ENCODE data around the gene MOB4.
"Not testable (repeated sequence)": the region's sequence is repeated elsewhere in the genome, so short reads cannot be mapped to it uniquely, and the experiment has no call there.

The MOB4 gene

DNA sequence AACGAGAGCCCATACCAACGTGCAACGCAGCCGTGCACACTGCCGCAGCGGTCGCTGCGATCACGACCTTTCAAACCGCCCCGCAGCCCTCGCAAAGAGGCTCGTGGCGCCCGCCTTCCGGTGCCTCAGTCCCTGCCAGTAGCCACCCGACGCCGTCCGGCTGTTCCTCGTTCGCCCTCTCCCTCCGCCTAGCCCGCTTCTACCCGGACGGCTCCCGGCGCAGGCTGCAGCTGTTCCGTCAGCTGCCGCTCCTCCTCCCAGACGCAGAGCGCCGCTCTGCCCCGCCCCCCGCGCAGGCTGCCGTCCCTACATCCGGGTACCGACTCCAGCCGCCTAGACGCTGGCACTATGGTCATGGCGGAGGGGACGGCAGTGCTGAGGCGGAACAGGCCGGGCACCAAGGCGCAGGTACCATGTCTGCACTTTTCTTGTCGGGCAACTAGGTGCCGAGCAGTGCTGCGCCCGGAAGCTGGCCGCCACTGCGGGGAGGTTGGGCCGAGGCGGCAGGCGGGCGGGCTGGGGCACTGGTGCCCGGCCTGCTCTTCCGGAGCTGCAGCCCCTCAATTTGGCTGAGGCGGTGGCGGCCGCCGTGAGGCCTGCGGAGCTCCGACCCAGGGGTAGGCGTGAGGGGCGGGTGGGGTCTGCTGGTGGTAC, at the start of gene MOB4:
Gene MOB4, plus strand, starts transcription at position 328 of the 654 bp plus-strand sequence. Its CDS starts 21 bp downstream, at position 349.
- DNase-seq (ENCODE audit: low spot score) = peak; percentile 97
- peak within 1 kb of the TSS; percentile 94 to 98 for H3K27ac ChIP-seq
- peak; percentile 20 for TF ChIP-seq CTCF (IDR thresholded peaks at IDR 0.05)
- peak within 1 kb of the TSS; percentile 98 for H3K4me3 ChIP-seq

DNA sequence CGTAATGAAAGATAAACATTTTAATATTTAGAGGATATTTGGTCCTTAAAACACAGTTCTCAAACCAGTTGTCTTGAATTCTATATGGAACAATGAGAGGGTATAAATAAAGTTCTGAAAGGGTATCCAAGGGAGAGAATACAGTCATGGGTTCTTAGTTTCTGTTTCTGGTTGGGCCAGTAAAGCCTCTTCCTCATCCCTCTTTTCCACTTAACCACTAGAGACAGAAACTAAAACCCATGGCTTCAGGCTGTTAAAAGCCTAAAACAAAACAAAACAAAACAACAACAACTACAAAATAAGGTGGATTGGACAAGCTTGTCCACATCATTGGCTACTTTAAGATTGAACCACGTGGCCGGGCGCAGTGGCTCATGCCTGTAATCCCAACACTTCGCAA, 43.7 kb upstream of the MOB4 start:
- TF ChIP-seq CTCF (IDR thresholded peaks at IDR 0.05) = no peak
- no peak for DNase-seq (ENCODE audit: low spot score)
- H3K4me3 ChIP-seq = no peak overlapping the region
- no peak overlapping the region for H3K27ac ChIP-seq

- TF ChIP-seq CTCF (IDR thresholded peaks at IDR 0.05) = no peak
- Histone ChIP-seq H3K27ac (no peak overlapping the region), H3K4me3 (no peak overlapping the region)
- DNase-seq (ENCODE audit: low spot score) = no peak
Measured at GRCh38 chr2:197477797-197478196, 38.1 kb upstream of the MOB4 start.

GRCh38 chr2:197480165-197481036, 35.5 kb upstream of the MOB4 start:
- no peak for TF ChIP-seq CTCF (IDR thresholded peaks at IDR 0.05)
- no peak overlapping the region for H3K27ac ChIP-seq
- H3K4me3 ChIP-seq = no peak overlapping the region
- no peak for DNase-seq (ENCODE audit: low spot score)

DNA sequence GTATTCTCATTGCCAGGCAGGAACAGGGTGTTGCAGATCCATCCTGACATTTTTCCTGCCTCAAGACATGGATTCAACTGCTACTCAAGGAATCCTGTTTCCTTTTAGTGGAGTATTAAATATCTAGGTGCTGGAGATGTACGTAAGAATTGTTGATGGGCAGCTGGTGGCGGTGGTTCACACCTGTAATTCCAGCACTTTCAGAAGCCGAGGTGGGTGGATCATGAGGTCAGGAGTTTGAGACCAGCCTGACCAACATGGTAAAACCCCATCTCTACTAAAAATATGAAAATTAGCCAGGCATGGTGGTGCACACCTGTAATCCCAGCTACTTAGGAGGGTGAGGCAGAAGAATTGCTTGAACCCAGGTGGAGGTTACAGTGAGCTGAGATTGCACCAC, 31.6 kb upstream of the MOB4 start:
- DNase-seq (ENCODE audit: low spot score) = not testable (repeated sequence)

GRCh38 chr2:197486175-197486574, 29.7 kb upstream of the MOB4 start:
- no peak overlapping the region for H3K4me3 ChIP-seq
- DNase-seq (ENCODE audit: low spot score) = no peak
- no peak for TF ChIP-seq CTCF (IDR thresholded peaks at IDR 0.05)
- no peak overlapping the region for H3K27ac ChIP-seq

More for the DNA sequence above, 31.6 kb upstream of the MOB4 start:
- H3K27ac ChIP-seq, H3K4me3 ChIP-seq: not testable (repeated sequence)

GRCh38 chr2:197487385-197487784, 28.5 kb upstream of the MOB4 start:
- no peak overlapping the region for H3K27ac ChIP-seq
- no peak for DNase-seq (ENCODE audit: low spot score)
- TF ChIP-seq CTCF (IDR thresholded peaks at IDR 0.05) = no peak
- H3K4me3 ChIP-seq = no peak overlapping the region
